ENCODE measurements around the gene EPB41L1.

DNA sequence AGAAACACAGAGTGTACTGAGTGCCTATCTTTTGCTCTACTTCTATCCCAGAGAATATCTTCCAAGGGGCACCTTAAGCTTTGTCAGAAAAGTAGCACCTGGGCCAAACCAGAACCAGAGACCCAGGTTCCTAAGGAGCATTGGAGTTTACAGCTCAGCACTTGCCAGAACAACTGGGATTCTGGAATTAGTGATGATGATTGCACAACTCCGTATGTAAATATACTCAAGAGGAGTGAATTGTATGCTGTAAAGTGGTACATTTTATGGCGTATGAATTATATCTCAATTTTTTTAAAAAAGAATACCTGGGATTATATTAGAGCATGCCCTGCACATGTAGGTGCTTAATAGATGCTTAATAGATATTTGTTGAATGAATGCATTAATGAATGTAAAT, 36.2 kb upstream of the EPB41L1 start:
- TF ChIP-seq, protein P1, sequence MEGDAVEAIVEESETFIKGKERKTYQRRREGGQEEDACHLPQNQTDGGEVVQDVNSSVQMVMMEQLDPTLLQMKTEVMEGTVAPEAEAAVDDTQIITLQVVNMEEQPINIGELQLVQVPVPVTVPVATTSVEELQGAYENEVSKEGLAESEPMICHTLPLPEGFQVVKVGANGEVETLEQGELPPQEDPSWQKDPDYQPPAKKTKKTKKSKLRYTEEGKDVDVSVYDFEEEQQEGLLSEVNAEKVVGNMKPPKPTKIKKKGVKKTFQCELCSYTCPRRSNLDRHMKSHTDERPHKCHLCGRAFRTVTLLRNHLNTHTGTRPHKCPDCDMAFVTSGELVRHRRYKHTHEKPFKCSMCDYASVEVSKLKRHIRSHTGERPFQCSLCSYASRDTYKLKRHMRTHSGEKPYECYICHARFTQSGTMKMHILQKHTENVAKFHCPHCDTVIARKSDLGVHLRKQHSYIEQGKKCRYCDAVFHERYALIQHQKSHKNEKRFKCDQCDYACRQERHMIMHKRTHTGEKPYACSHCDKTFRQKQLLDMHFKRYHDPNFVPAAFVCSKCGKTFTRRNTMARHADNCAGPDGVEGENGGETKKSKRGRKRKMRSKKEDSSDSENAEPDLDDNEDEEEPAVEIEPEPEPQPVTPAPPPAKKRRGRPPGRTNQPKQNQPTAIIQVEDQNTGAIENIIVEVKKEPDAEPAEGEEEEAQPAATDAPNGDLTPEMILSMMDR (IDR thresholded peaks at IDR 0.05) = no peak
- TF ChIP-seq, protein P2, sequence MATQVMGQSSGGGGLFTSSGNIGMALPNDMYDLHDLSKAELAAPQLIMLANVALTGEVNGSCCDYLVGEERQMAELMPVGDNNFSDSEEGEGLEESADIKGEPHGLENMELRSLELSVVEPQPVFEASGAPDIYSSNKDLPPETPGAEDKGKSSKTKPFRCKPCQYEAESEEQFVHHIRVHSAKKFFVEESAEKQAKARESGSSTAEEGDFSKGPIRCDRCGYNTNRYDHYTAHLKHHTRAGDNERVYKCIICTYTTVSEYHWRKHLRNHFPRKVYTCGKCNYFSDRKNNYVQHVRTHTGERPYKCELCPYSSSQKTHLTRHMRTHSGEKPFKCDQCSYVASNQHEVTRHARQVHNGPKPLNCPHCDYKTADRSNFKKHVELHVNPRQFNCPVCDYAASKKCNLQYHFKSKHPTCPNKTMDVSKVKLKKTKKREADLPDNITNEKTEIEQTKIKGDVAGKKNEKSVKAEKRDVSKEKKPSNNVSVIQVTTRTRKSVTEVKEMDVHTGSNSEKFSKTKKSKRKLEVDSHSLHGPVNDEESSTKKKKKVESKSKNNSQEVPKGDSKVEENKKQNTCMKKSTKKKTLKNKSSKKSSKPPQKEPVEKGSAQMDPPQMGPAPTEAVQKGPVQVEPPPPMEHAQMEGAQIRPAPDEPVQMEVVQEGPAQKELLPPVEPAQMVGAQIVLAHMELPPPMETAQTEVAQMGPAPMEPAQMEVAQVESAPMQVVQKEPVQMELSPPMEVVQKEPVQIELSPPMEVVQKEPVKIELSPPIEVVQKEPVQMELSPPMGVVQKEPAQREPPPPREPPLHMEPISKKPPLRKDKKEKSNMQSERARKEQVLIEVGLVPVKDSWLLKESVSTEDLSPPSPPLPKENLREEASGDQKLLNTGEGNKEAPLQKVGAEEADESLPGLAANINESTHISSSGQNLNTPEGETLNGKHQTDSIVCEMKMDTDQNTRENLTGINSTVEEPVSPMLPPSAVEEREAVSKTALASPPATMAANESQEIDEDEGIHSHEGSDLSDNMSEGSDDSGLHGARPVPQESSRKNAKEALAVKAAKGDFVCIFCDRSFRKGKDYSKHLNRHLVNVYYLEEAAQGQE (IDR thresholded peaks at IDR 0.05; ENCODE audit: insufficient read depth in 1 of 2, low read depth in 2 of 2, low read length in 1 of 2) = no peak
- TF ChIP-seq POLR2AphosphoS5 (IDR thresholded peaks at IDR 0.05; ENCODE audit: low read depth, low read length) (no peak), SIN3A (IDR thresholded peaks at IDR 0.05; ENCODE audit: borderline replicate concordance, insufficient read depth, low read depth, low read length) (no peak), TCF7L2 (IDR thresholded peaks at IDR 0.05; ENCODE audit: low read depth, low read length) (no peak)

Data from Panc1 (cell line).